Heart right ventricle (tissue), 16 donors: Measurements from ENCODE around the gene ANO2. TPM values are rescaled to one million over a fixed set of nuclear protein-coding genes. Genes with fewer than 3 reads are reported as not detected.

Experiments
- ATAC-seq, 8 donors: fragments of 200-7000 bp; cut with Tn5 transposase; one replicate each; pipeline ENCODE4 v1.9.1; 2020; ENCODE audit warnings: mild to moderate bottlenecking in 8 of 8, moderate library complexity in 8 of 8, moderate number of reproducible peaks in 1 of 8
- DNase-seq, 2 donors: peaks; one replicate each; pipeline ENCODE4 v3.0.0-alpha.2; 2020
- H3K27ac ChIP-seq, 10 donors: fragments of 200-600 bp; sonication (generic) in 2 of 10; one replicate each; pipeline versions ENCODE4 v1.5.0 to v1.8.0; 2020 to 2022; ENCODE audit warnings: mild to moderate bottlenecking in 3 of 10
- H3K27me3 ChIP-seq, 7 donors: fragments of 200-600 bp; one replicate each; pipeline ENCODE4 v1.8.0; 2021 to 2022; ENCODE audit warnings: mild to moderate bottlenecking in 2 of 7
- H3K36me3 ChIP-seq, 9 donors: fragments of 200-600 bp; sonication (generic) in 1 of 9; one replicate each; pipeline versions ENCODE4 v1.5.0 to v1.8.0; 2020 to 2022; ENCODE audit warnings: mild to moderate bottlenecking in 2 of 9
- H3K4me1 ChIP-seq, 9 donors: fragments of 200-600 bp; sonication (generic) in 1 of 9; one replicate each; pipeline versions ENCODE4 v1.5.0 to v1.8.0; 2020 to 2022; ENCODE audit warnings: mild to moderate bottlenecking in 4 of 9
- H3K4me3 ChIP-seq, 10 donors: fragments of 200-600 bp; sonication (generic) in 2 of 10; one replicate each; pipeline versions ENCODE4 v1.5.0 to v1.8.0; 2020 to 2022; ENCODE audit warnings: mild to moderate bottlenecking in 7 of 10, moderate library complexity in 2 of 10
- H3K9me3 ChIP-seq, 11 donors: fragments of 200-600 bp in 10 of 11; sonication (generic) in 2 of 11; one replicate each; pipeline versions ENCODE4 v1.5.0 to v1.8.0; 2013 to 2022; ENCODE audit warnings: mild to moderate bottlenecking in 2 of 11, control low read depth in 1 of 11, moderate library complexity in 1 of 11
- WGBS, 2 donors: extraction: QIAGEN DNeasy Blood & Tissue Kit; methylation state at CpG; one replicate each; pipeline ENCODE4 v1.1.7; 2013; ENCODE audit warnings: inconsistent platforms in 1 of 2; 5-methylcytosine and 5-hydroxymethylcytosine counted together
- intact Hi-C, 10 donors: fragments of 100-400 bp; cut with DNase I; formaldehyde crosslinking; loops; one replicate each; pipeline versions ENCODE4 v1.11.1 to v1.14.2; 2022
- polyA plus RNA-seq, 2 donors: library from polyadenylated mRNA; stranded (reverse); fragments of 200-250 nt; gene quantifications; one replicate each; pipeline ENCODE4 v1.2.3, GENCODE V29; 2013
- total RNA-seq, 10 donors: library from RNA; stranded (reverse); fragmentation: NEBNext Ultra II Directional in 3 of 10; extraction: Animal tissue kit (Norgen Biotek cat#: 25700) in 3 of 10; gene quantifications; one replicate each; pipeline versions ENCODE4 v1.2.1 to v1.2.4, GENCODE V29; 2021 to 2023
- TF ChIP-seq, protein P1 (sequence below), 9 donors: fragments of 200-600 bp; sonication (generic) in 2 of 9; IDR thresholded peaks; one replicate each; pipeline versions ENCODE4 v1.5.0 to v1.8.0; 2021 to 2022; ENCODE audit warnings: antibody characterized with exemption in 9 of 9, mild to moderate bottlenecking in 5 of 9, moderate library complexity in 1 of 9
- donor health status: Arrhythmogenic right ventricular cardiomyopathy.
- donor health status: ischemic (EF 13 %, LVEDD 7.1; RV severe dilation, severe dysfunction).
- donor health status: healthy with polysubstance abuse.
- donor health status: DM: no; HTN: yes; CAD: no.
- donor health status: DM: no; HTN: no; CAD: no.
- donor health status: ischemic (EF 25% LVEDD 6.9; RV normal size, moderate dysfunction).
- donor health status: ischemic (EF 25% LVEDD 5.7; RV mildly dilated, moderate dysfunction).
- donor health status: healthy.
- donor health status: DM: yes; HTN: yes; CAD: no.
- donor health status: Ischemic cardiomyopathy.
- donor health status: ischemic (EF 35%, LVEDD 5.7; RV mildly dilated, moderate dysfunction).
- donor health status: nonischemic (EF 11% LVEDD 7.7; RV severe dilation, severe dysfunction).
- donor health status: DM: yes; HTN: yes; CAD: no.
- donor health status: PGD.
- donor health status: ischemic (EF 29% LVEDD 5.4; RV normal size, mild dysfunction).
- donor health status: nonischemic (EF 23%, LVEDD 6.1; RV moderate dilation, normal function).

ANO2 gene
- total and polyA plus RNA-seq, 12 donors, result 4.0 to 15.2 (median 12.0) TPM

GRCh38 chr12:5585178-5585577, 359.9 kb downstream of the ANO2 start:
- ATAC-seq, result peak in 7 of 8 donors; percentile 18 to 74 (median 60)
- WGBS, 2 donors, result 63 to 66% methylated on average over 4 of the region's 4 CpGs
- TF ChIP-seq, protein P1, sequence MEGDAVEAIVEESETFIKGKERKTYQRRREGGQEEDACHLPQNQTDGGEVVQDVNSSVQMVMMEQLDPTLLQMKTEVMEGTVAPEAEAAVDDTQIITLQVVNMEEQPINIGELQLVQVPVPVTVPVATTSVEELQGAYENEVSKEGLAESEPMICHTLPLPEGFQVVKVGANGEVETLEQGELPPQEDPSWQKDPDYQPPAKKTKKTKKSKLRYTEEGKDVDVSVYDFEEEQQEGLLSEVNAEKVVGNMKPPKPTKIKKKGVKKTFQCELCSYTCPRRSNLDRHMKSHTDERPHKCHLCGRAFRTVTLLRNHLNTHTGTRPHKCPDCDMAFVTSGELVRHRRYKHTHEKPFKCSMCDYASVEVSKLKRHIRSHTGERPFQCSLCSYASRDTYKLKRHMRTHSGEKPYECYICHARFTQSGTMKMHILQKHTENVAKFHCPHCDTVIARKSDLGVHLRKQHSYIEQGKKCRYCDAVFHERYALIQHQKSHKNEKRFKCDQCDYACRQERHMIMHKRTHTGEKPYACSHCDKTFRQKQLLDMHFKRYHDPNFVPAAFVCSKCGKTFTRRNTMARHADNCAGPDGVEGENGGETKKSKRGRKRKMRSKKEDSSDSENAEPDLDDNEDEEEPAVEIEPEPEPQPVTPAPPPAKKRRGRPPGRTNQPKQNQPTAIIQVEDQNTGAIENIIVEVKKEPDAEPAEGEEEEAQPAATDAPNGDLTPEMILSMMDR (IDR thresholded peaks at IDR 0.05), result no peak

GRCh38 chr12:5584412-5585175, 360.5 kb downstream of the ANO2 start:
- H3K27me3 ChIP-seq, result no peaks in the 10 kb centered on the region
- TF ChIP-seq, protein P1 (IDR thresholded peaks at IDR 0.05), result no peak
- intact Hi-C loops, result no loop called here
- H3K9me3 ChIP-seq, result no peaks in the 10 kb centered on the region
- no peak overlapping the region for H3K4me3 ChIP-seq
- no peak for DNase-seq
- 65 to 70% methylated on average over 9 of the region's 9 CpGs for WGBS, 2 donors
- no peak for ATAC-seq
- H3K4me1 ChIP-seq, result peaks cover 4 to 72% (median 48%) of the 10 kb centered on the region in 9 donors
- H3K27ac ChIP-seq, result peak overlapping the region in 6 of 10 donors; percentile 32 to 86 (median 64)
- peaks cover 0 to 1% (median 0%) of the 10 kb centered on the region in 9 donors for H3K36me3 ChIP-seq

More at GRCh38 chr12:5585178-5585577, 359.9 kb downstream of the ANO2 start:
- DNase-seq, result no peak
- Histone ChIP-seq H3K27ac (peak overlapping the region in 7 of 10 donors; percentile 51 to 86 (median 63)), H3K36me3 (peaks cover 0 to 7% (median 0%) of the 10 kb centered on the region in 9 donors), H3K4me1 (peaks cover 4 to 66% (median 42%) of the 10 kb centered on the region in 9 donors), H3K27me3 (no peaks in the 10 kb centered on the region), H3K9me3 (no peaks in the 10 kb centered on the region), H3K4me3 (no peak overlapping the region)
- intact Hi-C loops, result no loop called here

- 86 to 90% methylated on average over 4 of the region's 4 CpGs for WGBS, 2 donors
- peak overlapping the region in 9 of 10 donors; percentile 18 to 83 (median 70) for H3K27ac ChIP-seq
- ATAC-seq (no peak), DNase-seq (no peak)
- peaks cover 0 to under 1% (median 0%) of the 10 kb centered on the region in 7 donors for H3K27me3 ChIP-seq
- H3K36me3 ChIP-seq, result no peaks in the 10 kb centered on the region
- TF ChIP-seq, protein P1 (IDR thresholded peaks at IDR 0.05), result no peak
- no peak overlapping the region for H3K4me3 ChIP-seq
- H3K9me3 ChIP-seq, result no peaks in the 10 kb centered on the region
- intact Hi-C loops, result no loop called here
- peaks cover 4 to 89% (median 53%) of the 10 kb centered on the region in 9 donors for H3K4me1 ChIP-seq
These were observed 362.5 kb downstream of the ANO2 start for GRCh38 chr12:5582541-5582940.

DNA sequence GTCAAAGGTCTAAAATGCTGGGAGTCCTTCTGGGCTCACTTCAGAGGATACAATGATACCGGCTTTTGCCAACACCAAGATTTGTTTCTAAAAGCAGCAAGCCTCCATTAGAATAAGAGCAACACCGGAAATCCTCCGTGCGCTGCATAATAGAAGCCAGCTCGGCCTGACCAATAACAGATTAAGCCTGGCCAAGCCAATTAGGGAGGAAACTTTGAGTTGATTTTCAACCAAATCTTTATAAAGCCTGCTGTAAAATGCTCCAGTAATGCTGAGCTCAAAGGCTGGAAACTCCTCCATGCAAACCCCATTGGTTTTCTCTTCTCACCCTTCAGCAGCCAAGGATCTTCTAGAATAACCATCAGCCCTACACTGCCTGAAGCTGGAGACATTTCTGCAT, 363.0 kb downstream of the ANO2 start:
- no peaks in the 10 kb centered on the region for H3K36me3 ChIP-seq
- intact Hi-C loops, result no loop called here
- TF ChIP-seq, protein P1 (IDR thresholded peaks at IDR 0.05), result no peak
- 45 to 53% methylated on average over 5 of the region's 5 CpGs for WGBS, 2 donors
- peak overlapping the region in 1 of 10 donors; percentile 1 for H3K4me3 ChIP-seq
- H3K27ac ChIP-seq, result peak overlapping the region; percentile 29 to 83 (median 70)
- no peaks in the 10 kb centered on the region for H3K9me3 ChIP-seq
- H3K27me3 ChIP-seq, result peaks cover 0 to 5% (median 0%) of the 10 kb centered on the region in 7 donors
- DNase-seq (peak in 1 of 2 donors; percentile 76), ATAC-seq (peak; percentile 40 to 82 (median 72))
- peaks cover 4 to 93% (median 53%) of the 10 kb centered on the region in 9 donors for H3K4me1 ChIP-seq
